IMR-90 (cell line): ENCODE results near the gene RASD2. TPM values are rescaled to one million over a fixed set of nuclear protein-coding genes. Genes with fewer than 3 reads are reported as not detected.

Experiments
- ATAC-seq: fragments of 200-7000 bp; cut with Tn5 transposase; 2 replicates; pipeline ENCODE4 v1.9.1; 2020; ENCODE audit warnings: low read depth, mild to moderate bottlenecking, moderate library complexity
- BruUV-seq: library from RNA; stranded (reverse); fragments of 400-500 nt; replicated peaks from 2 replicates; lab custom pipeline; 2021; lab: Mats Ljungman, UMichigan
- CTCF ChIA-PET: fragments of 300-600 bp; formaldehyde crosslinking; extraction: SDS; loops from one replicate; lab custom pipeline; 2021; ENCODE audit warnings: antibody characterized with exemption; lab: Yijun Ruan, JAX
- POLR2A ChIA-PET: fragments of 300-600 bp; sonication (Branson Sonifier 250); formaldehyde crosslinking; loops from one replicate; lab custom pipeline; 2022; ENCODE audit warnings: antibody characterized with exemption; ENCODE audit not compliant: unreplicated experiment; lab: Charles Lee
- DNase-seq: peaks from one replicate; pipeline ENCODE4 v3.0.0; 2013
- H2AFZ ChIP-seq: replicated peaks from 2 replicates; pipeline ENCODE3; 2013; ENCODE audit warnings: low read length, mild to moderate bottlenecking; ENCODE audit not compliant: poor library complexity
- H2AK5ac ChIP-seq: 2 replicates; pipeline ENCODE4 v1.6.1; 2013; ENCODE audit warnings: low read depth, low read length, inconsistent platforms
- H2AK9ac ChIP-seq: replicated peaks from 2 replicates; pipeline ENCODE3; 2013; ENCODE audit warnings: mild to moderate bottlenecking, low read depth, low read length, moderate library complexity; ENCODE audit not compliant: poor library complexity
- H2BK120ac ChIP-seq: 2 replicates; pipeline ENCODE4 v1.6.1; 2013; ENCODE audit warnings: low read depth, low read length, inconsistent platforms
- H2BK15ac ChIP-seq: 3 replicates; pipeline ENCODE4 v1.6.1; 2013; ENCODE audit warnings: low read depth, low read length, inconsistent platforms
- H2BK20ac ChIP-seq: 2 replicates; pipeline ENCODE4 v1.6.1; 2013; ENCODE audit warnings: low read depth, mild to moderate bottlenecking, inconsistent platforms, low read length, moderate library complexity
- H2BK5ac ChIP-seq: 2 replicates; pipeline ENCODE4 v1.6.1; 2013; ENCODE audit warnings: mild to moderate bottlenecking, low read depth, low read length, inconsistent platforms; ENCODE audit not compliant: poor library complexity, severe bottlenecking
- H3K14ac ChIP-seq: replicated peaks from 2 replicates; pipeline ENCODE4 v1.6.1; 2013; ENCODE audit warnings: low read depth, low read length, inconsistent platforms
- H3K18ac ChIP-seq: 2 replicates; pipeline ENCODE4 v1.6.1; 2013; ENCODE audit warnings: low read depth, low read length, control low read depth
- H3K23ac ChIP-seq: 2 replicates; pipeline ENCODE4 v1.6.1; 2013; ENCODE audit warnings: low read depth, low read length, inconsistent platforms
- H3K27ac ChIP-seq: 2 replicates; pipeline ENCODE4 v1.5.1; 2013; ENCODE audit warnings: mild to moderate bottlenecking, control low read depth, low read length; ENCODE audit not compliant: insufficient read depth
- H3K27me3 ChIP-seq: 2 replicates; pipeline ENCODE4 v1.6.1; 2013; ENCODE audit warnings: low read length; ENCODE audit not compliant: control insufficient read depth, insufficient read depth
- H3K36me3 ChIP-seq: 2 replicates; pipeline ENCODE4 v1.6.1; 2013; ENCODE audit warnings: low read length, mixed read lengths; ENCODE audit not compliant: control insufficient read depth, insufficient read depth
- H3K4ac ChIP-seq: 2 replicates; pipeline ENCODE4 v1.6.1; 2013; ENCODE audit warnings: low read depth, low read length, inconsistent platforms
- H3K4me1 ChIP-seq: 2 replicates; pipeline ENCODE4 v1.6.1; 2013; ENCODE audit warnings: low read length, mixed read lengths; ENCODE audit not compliant: control insufficient read depth, insufficient read depth
- H3K4me2 ChIP-seq: 2 replicates; pipeline ENCODE4 v1.6.1; 2013; ENCODE audit warnings: low read depth, mild to moderate bottlenecking, control low read depth, low read length, moderate library complexity
- H3K4me3 ChIP-seq: 2 replicates; pipeline ENCODE4 v1.5.1; 2013; ENCODE audit warnings: low read depth, mild to moderate bottlenecking, control low read depth, low read length, moderate library complexity; ENCODE audit not compliant: insufficient read depth
- H3K56ac ChIP-seq: 2 replicates; pipeline ENCODE4 v1.6.1; 2013; ENCODE audit warnings: low read length, inconsistent platforms; ENCODE audit not compliant: insufficient read depth; ENCODE audit errors: extremely low read depth
- H3K79me1 ChIP-seq, 2 experiments: 2 replicates each; pipeline ENCODE4 v1.6.1; 2013; ENCODE audit warnings: low read length in 2 of 2, inconsistent platforms in 1 of 2, low read depth in 1 of 2
- H3K9ac ChIP-seq: 2 replicates; pipeline ENCODE4 v1.6.1; 2013; ENCODE audit warnings: low read depth, low read length, control low read depth
- H3K9me1 ChIP-seq: 2 replicates; pipeline ENCODE4 v1.6.1; 2013; ENCODE audit warnings: low read length, inconsistent platforms; ENCODE audit not compliant: insufficient read depth
- H3K9me3 ChIP-seq: 2 replicates; pipeline ENCODE4 v1.6.1; 2013; ENCODE audit warnings: low read length; ENCODE audit not compliant: control insufficient read depth, insufficient read depth
- H4K20me1 ChIP-seq: 2 replicates; pipeline ENCODE4 v1.6.1; 2013; ENCODE audit warnings: low read length, inconsistent platforms; ENCODE audit not compliant: insufficient read depth
- H4K5ac ChIP-seq: 2 replicates; pipeline ENCODE4 v1.6.1; 2013; ENCODE audit warnings: mild to moderate bottlenecking, low read depth, low read length, control low read depth
- H4K8ac ChIP-seq, 2 experiments: 2 replicates each; pipeline ENCODE4 v1.6.1; 2013; ENCODE audit warnings: low read depth in 2 of 2, low read length in 2 of 2, control low read depth in 1 of 2, inconsistent platforms in 1 of 2
- H4K91ac ChIP-seq: 2 replicates; pipeline ENCODE4 v1.6.1; 2013; ENCODE audit warnings: low read depth, low read length, inconsistent platforms; ENCODE audit not compliant: insufficient read depth
- BHLHE40 ChIP-seq: fragments of 150-350 bp; IDR thresholded peaks from 2 replicates; pipeline ENCODE4 v1.6.1; 2016; ENCODE audit warnings: mild to moderate bottlenecking, low read depth, low read length
- CEBPB ChIP-seq: IDR thresholded peaks from 2 replicates; pipeline ENCODE4 v1.6.1; 2012; ENCODE audit warnings: low read depth, low read length, improper control_type of control experiment
- CHD1 ChIP-seq: IDR thresholded peaks from 2 replicates; pipeline ENCODE4 v1.6.1; 2012; ENCODE audit warnings: low read depth, low read length, improper control_type of control experiment
- CTCF ChIP-seq: conservative IDR thresholded peaks from 2 replicates; pipeline ENCODE4 v1.5.1; 2012; ENCODE audit warnings: mild to moderate bottlenecking, low read depth, low read length, improper control_type of control experiment
- FOS ChIP-seq: fragments of 150-350 bp; IDR thresholded peaks from 2 replicates; pipeline ENCODE4 v1.6.1; 2016; ENCODE audit warnings: low read depth, low read length
- MAFK ChIP-seq: IDR thresholded peaks from 2 replicates; pipeline ENCODE4 v1.6.1; 2012; ENCODE audit warnings: low read depth, low read length, improper control_type of control experiment
- MAZ ChIP-seq: IDR thresholded peaks from 2 replicates; pipeline ENCODE4 v1.6.1; 2012; ENCODE audit warnings: low read depth, mild to moderate bottlenecking, low read length, improper control_type of control experiment, moderate library complexity, borderline replicate concordance
- MXI1 ChIP-seq: IDR thresholded peaks from 2 replicates; pipeline ENCODE4 v1.6.1; 2012; ENCODE audit warnings: low read depth, mild to moderate bottlenecking, low read length, moderate library complexity, borderline replicate concordance
- NFE2L2 ChIP-seq: fragments of 150-350 bp; IDR thresholded peaks from 2 replicates; pipeline ENCODE4 v1.6.1; 2016; ENCODE audit warnings: low read depth, mild to moderate bottlenecking, low read length
- POLR2A ChIP-seq: IDR thresholded peaks from 2 replicates; pipeline ENCODE4 v1.6.1; 2012; ENCODE audit warnings: mild to moderate bottlenecking, low read depth, low read length
- RAD21 ChIP-seq: IDR thresholded peaks from 2 replicates; pipeline ENCODE4 v1.6.1; 2012; ENCODE audit warnings: low read length, improper control_type of control experiment
- RCOR1 ChIP-seq: IDR thresholded peaks from 2 replicates; pipeline ENCODE4 v1.6.1; 2012; ENCODE audit warnings: mild to moderate bottlenecking, low read length, improper control_type of control experiment; ENCODE audit not compliant: insufficient replicate concordance
- RFX5 ChIP-seq: IDR thresholded peaks from 2 replicates; pipeline ENCODE4 v1.8.0; 2012; ENCODE audit warnings: low read depth, mild to moderate bottlenecking, low read length, moderate library complexity
- SMC3 ChIP-seq: fragments of 150-350 bp; IDR thresholded peaks from 2 replicates; pipeline ENCODE4 v1.6.1; 2016; ENCODE audit warnings: low read depth, mild to moderate bottlenecking, antibody characterized with exemption, low read length, moderate library complexity
- WGBS, 2 experiments: methylation state at CpG; one replicate each; pipeline versions ENCODE4 v1.1.5 to v1.1.7; 2013; ENCODE audit warnings: missing lambda C conversion rate in 2 of 2; ENCODE audit not compliant: insufficient read length in 1 of 2; ENCODE audit errors: extremely low coverage in 2 of 2; 5-methylcytosine and 5-hydroxymethylcytosine counted together
- dilution Hi-C: fragments of 300-500 bp; cut with HindIII; formaldehyde crosslinking; loops from one replicate; pipeline ENCODE4 v1.14.3; 2018; ENCODE audit warnings: low sequenced_read_pairs; ENCODE audit not compliant: unreplicated experiment
- in situ Hi-C: fragments of 300-500 bp; cut with MboI; formaldehyde crosslinking; loops from 3 replicates; pipeline ENCODE4 v1.14.3; 2019; ENCODE audit warnings: low sequenced_read_pairs, inconsistent platforms, mixed read lengths
- intact Hi-C: fragments of 100-400 bp; cut with micrococcal nuclease; formaldehyde crosslinking; loops from 2 replicates; pipeline ENCODE4 v1.10.0; 2022
- polyA plus RNA-seq, 3 experiments: library from polyadenylated mRNA; depleted of rRNA; stranded (reverse); fragments of >200 nt; gene quantifications; 2 replicates each; pipeline ENCODE4 v1.2.3, GENCODE V29; 2012; ENCODE audit warnings: low replicate concordance in 1 of 3
- total RNA-seq: library from RNA; depleted of rRNA; stranded (reverse); fragments of >200 nt; gene quantifications from 2 replicates; pipeline ENCODE4 v1.2.3, GENCODE V29; 2012
- TF ChIP-seq, protein P1 (sequence below): fragments of 150-350 bp; IDR thresholded peaks from 2 replicates; pipeline ENCODE4 v1.6.1; 2016; ENCODE audit warnings: low read depth, mild to moderate bottlenecking, low read length, moderate library complexity, borderline replicate concordance
- TF ChIP-seq, protein P2 (sequence below): fragments of 150-350 bp; IDR thresholded peaks from 2 replicates; pipeline ENCODE4 v1.6.1; 2017; ENCODE audit warnings: mild to moderate bottlenecking, antibody characterized with exemption, low read length, low read depth

Gene RASD2
- total and polyA plus RNA-seq, 2 of the 4 experiments (the other 2 are of a cell fraction) = under 0.01 to 0.32 TPM

GRCh38 chr22:35553341-35553740, 12.7 kb downstream of the RASD2 start:
- ATAC-seq (no peak), DNase-seq (no peak)
- H3K18ac ChIP-seq = no peak overlapping the region
- no peak overlapping the region for H2BK120ac ChIP-seq
- H4K5ac ChIP-seq = no peak overlapping the region
- H3K4me1 ChIP-seq = peaks cover 9% of the 10 kb centered on the region
- H3K9me3 ChIP-seq = no peaks in the 10 kb centered on the region
- H4K91ac ChIP-seq = no peak overlapping the region
- H3K27ac ChIP-seq = no peak overlapping the region
- no peak overlapping the region for H2BK5ac ChIP-seq
- H2AK9ac ChIP-seq = no peak overlapping the region
- no peaks in the 10 kb centered on the region for H3K79me1 ChIP-seq
- no peak overlapping the region for H3K4ac ChIP-seq
- TF ChIP-seq SMC3 (no peak), BHLHE40 (no peak), RAD21 (no peak), RCOR1 (no peak), CTCF (no peak), POLR2A (no peak), NFE2L2 (no peak), MAZ (no peak), CHD1 (no peak), CEBPB (no peak), MXI1 (no peak), FOS (no peak), RFX5 (no peak), MAFK (no peak)
- TF ChIP-seq, protein P1, sequence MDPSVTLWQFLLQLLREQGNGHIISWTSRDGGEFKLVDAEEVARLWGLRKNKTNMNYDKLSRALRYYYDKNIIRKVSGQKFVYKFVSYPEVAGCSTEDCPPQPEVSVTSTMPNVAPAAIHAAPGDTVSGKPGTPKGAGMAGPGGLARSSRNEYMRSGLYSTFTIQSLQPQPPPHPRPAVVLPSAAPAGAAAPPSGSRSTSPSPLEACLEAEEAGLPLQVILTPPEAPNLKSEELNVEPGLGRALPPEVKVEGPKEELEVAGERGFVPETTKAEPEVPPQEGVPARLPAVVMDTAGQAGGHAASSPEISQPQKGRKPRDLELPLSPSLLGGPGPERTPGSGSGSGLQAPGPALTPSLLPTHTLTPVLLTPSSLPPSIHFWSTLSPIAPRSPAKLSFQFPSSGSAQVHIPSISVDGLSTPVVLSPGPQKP = no peak
- TF ChIP-seq, protein P2, sequence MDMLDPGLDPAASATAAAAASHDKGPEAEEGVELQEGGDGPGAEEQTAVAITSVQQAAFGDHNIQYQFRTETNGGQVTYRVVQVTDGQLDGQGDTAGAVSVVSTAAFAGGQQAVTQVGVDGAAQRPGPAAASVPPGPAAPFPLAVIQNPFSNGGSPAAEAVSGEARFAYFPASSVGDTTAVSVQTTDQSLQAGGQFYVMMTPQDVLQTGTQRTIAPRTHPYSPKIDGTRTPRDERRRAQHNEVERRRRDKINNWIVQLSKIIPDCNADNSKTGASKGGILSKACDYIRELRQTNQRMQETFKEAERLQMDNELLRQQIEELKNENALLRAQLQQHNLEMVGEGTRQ = no peak
- H3K4me2 ChIP-seq = no peak overlapping the region
- no peaks in the 10 kb centered on the region for H3K36me3 ChIP-seq
- H2BK15ac ChIP-seq = no peak overlapping the region
- no peaks in the 10 kb centered on the region for H4K20me1 ChIP-seq
- H3K9ac ChIP-seq = no peak overlapping the region
- in situ Hi-C loops = no loop called here
- H3K27me3 ChIP-seq = no peaks in the 10 kb centered on the region
- ChIA-PET CTCF (interaction anchor here (0.6 kb wide), 1 partner anchor 574 kb away, joined by 5 read pairs; no protein-coding TSS in a partner anchor), POLR2A (no interaction called here)
- no peak overlapping the region for H2AFZ ChIP-seq
- H2BK20ac ChIP-seq = no peak overlapping the region
- BruUV-seq = no TSS peak
- no peak overlapping the region for H3K4me3 ChIP-seq
- WGBS, 2 experiments = no CpG with 5 or more reads among the region's 2 CpGs
- intact Hi-C loops = no loop called here
- H4K8ac ChIP-seq = no peak overlapping the region
- no peak overlapping the region for H3K23ac ChIP-seq
- H2AK5ac ChIP-seq = no peak overlapping the region; the same call in 1 of the 2 replicates
- no peak overlapping the region for H3K14ac ChIP-seq
- 0 out of 2 replicates have a peak, but pooled peaks cover 5% of the 10 kb centered on the region for H3K9me1 ChIP-seq
- dilution Hi-C loops = no loop called here
- no peak overlapping the region for H3K56ac ChIP-seq
